Neutrophil (primary cell): ENCODE measurements around the gene AJAP1.

ENCODE experiments used
- H3K27ac ChIP-seq: fragments of 200-600 bp; sonication (generic); 2 replicates; pipeline ENCODE4 v1.5.1; 2016; ENCODE audit warnings: mild to moderate bottlenecking, moderate library complexity
- H3K27me3 ChIP-seq: fragments of 200-600 bp; sonication (generic); 2 replicates; pipeline ENCODE4 v1.6.0; 2016; ENCODE audit warnings: mild to moderate bottlenecking
- H3K36me3 ChIP-seq: fragments of 200-600 bp; sonication (generic); 2 replicates; pipeline ENCODE4 v1.5.1; 2017
- H3K4me1 ChIP-seq, 2 experiments: fragments of 200-600 bp in 1 of 2; sonication (generic) in 1 of 2; 1 replicate in 1 of 2; 2 replicates in 1 of 2; pipeline versions ENCODE4 v1.5.1 to v1.6.1; 2013 to 2016; ENCODE audit warnings: low read depth in 1 of 2, low read length in 1 of 2, mild to moderate bottlenecking in 1 of 2, moderate library complexity in 1 of 2; ENCODE audit not compliant: control insufficient read depth in 1 of 2, insufficient read depth in 1 of 2
- H3K4me3 ChIP-seq, 2 experiments: fragments of 200-600 bp in 1 of 2; sonication (generic) in 1 of 2; 1 replicate in 1 of 2; 2 replicates in 1 of 2; pipeline ENCODE4 v1.5.1; 2013 to 2016; ENCODE audit warnings: low read depth in 1 of 2, low read length in 1 of 2, mild to moderate bottlenecking in 1 of 2, moderate library complexity in 1 of 2
- H3K9me3 ChIP-seq: fragments of 200-600 bp; sonication (generic); 2 replicates; pipeline ENCODE4 v1.5.1; 2016
- TF ChIP-seq, protein P1 (sequence below): fragments of 200-600 bp; sonication (generic); IDR thresholded peaks from 2 replicates; pipeline ENCODE4 v1.5.1; 2016; ENCODE audit warnings: antibody characterized with exemption

The AJAP1 gene

DNA sequence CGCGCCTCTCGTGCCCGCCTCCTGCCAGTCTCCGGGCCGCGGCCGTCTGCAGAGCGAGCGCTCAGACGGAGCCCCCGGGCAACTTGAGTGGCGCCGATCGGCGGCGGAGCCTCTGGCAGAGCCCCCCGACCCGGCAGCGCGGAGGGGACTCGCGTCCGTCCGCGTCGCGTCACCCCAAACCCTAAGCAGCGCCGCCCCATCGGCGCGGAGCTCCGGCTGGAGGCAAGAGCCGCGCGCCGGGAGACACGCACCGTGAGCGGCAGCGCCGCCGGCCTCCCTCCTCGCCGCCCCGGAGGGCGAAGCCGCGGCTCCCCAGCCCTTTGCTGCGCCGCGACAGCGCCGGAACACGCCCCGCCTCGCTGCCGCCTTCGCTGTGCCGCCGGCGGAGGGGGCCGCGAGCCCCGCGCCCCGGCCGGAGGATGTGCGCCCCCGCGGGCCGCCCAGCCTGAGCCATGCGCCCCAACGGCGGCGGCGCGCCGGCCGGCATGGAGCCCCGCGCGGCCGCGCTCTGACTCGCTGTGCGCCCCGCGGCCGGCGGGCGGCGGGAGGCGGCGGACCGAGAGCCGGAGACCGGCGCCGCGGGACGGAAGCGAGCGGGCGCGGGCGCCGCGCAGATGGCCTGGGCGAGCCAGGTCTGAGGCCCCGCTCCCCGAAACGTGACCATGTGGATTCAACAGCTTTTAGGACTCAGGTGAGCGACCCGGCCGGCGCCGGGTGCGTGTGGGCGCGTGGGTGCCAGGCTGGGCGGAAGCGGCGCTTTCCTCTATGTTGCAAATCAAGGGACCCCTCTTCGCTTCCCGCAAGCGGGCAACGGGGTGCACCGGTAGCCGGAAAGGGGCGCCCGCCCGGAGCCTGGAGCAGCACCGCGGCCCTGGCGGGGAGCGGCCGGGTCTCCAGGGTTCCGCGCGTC is 610 bp downstream of the AJAP1 start:
- H3K27me3 ChIP-seq = peaks cover 99% of the 10 kb centered on the region
- H3K27ac ChIP-seq = no peak overlapping the region
- H3K4me3 ChIP-seq = no peak overlapping the region
- H3K36me3 ChIP-seq = no peaks in the 10 kb centered on the region
- no peaks in the 10 kb centered on the region for H3K9me3 ChIP-seq
- TF ChIP-seq, protein P1, sequence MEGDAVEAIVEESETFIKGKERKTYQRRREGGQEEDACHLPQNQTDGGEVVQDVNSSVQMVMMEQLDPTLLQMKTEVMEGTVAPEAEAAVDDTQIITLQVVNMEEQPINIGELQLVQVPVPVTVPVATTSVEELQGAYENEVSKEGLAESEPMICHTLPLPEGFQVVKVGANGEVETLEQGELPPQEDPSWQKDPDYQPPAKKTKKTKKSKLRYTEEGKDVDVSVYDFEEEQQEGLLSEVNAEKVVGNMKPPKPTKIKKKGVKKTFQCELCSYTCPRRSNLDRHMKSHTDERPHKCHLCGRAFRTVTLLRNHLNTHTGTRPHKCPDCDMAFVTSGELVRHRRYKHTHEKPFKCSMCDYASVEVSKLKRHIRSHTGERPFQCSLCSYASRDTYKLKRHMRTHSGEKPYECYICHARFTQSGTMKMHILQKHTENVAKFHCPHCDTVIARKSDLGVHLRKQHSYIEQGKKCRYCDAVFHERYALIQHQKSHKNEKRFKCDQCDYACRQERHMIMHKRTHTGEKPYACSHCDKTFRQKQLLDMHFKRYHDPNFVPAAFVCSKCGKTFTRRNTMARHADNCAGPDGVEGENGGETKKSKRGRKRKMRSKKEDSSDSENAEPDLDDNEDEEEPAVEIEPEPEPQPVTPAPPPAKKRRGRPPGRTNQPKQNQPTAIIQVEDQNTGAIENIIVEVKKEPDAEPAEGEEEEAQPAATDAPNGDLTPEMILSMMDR = no peak
- H3K4me1 ChIP-seq = no peaks in the 10 kb centered on the region

- TF ChIP-seq, protein P1 = no peak
- Histone ChIP-seq H3K36me3 (no peaks in the 10 kb centered on the region), H3K27me3 (peaks cover 99% of the 10 kb centered on the region), H3K27ac (no peak overlapping the region), H3K4me1 (no peaks in the 10 kb centered on the region), H3K9me3 (no peaks in the 10 kb centered on the region), H3K4me3 (no peak overlapping the region)
Measured at GRCh38 chr1:4655674-4656532, 1.5 kb downstream of the AJAP1 start.

- TF ChIP-seq, protein P1 = no peak
- Histone ChIP-seq H3K36me3 (no peaks in the 10 kb centered on the region), H3K4me1 (no peaks in the 10 kb centered on the region), H3K27me3 (peaks cover 98% of the 10 kb centered on the region), H3K27ac (no peak overlapping the region), H3K9me3 (no peaks in the 10 kb centered on the region), H3K4me3 (no peak overlapping the region)
Measured at GRCh38 chr1:4656533-4657140, 2.2 kb downstream of the AJAP1 start.

GRCh38 chr1:4657244-4657789 is 2.9 kb downstream of the AJAP1 start:
- no peak overlapping the region for H3K27ac ChIP-seq
- H3K4me3 ChIP-seq = no peak overlapping the region
- peaks cover 91% of the 10 kb centered on the region for H3K27me3 ChIP-seq
- no peaks in the 10 kb centered on the region for H3K4me1 ChIP-seq
- no peaks in the 10 kb centered on the region for H3K9me3 ChIP-seq
- TF ChIP-seq, protein P1 = no peak
- no peaks in the 10 kb centered on the region for H3K36me3 ChIP-seq

DNA sequence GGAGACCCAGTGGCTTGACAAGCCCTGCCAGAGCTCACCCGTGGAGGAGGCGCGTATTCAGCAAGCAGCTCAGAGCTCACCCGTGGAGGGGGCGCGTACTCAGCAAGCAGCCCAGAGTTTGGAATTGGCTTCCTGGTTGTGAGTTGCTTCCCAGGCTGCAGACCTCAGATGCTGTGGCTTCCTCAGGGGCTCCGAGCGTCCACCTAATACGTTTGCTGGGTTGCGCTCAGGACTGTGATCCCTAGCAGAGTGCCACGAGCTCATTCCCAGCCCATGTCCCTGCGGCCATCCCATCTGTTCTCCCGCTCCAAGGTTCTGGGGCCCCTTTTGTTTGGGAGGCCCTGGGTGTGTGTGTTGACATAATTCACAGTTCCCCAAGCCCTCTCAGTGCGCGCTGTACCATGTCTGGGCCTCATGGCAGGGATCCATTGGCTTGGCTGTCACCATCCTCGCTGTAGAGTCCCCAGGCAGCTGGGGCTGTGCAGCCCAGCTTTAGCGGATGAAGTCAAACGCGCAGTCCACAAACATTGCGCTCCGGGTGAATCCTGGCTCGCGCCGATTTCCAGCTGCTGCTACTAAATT is 3.6 kb downstream of the AJAP1 start:
- peaks cover 88% of the 10 kb centered on the region for H3K27me3 ChIP-seq
- no peaks in the 10 kb centered on the region for H3K36me3 ChIP-seq
- no peaks in the 10 kb centered on the region for H3K9me3 ChIP-seq
- no peak overlapping the region for H3K27ac ChIP-seq
- H3K4me1 ChIP-seq = no peaks in the 10 kb centered on the region
- TF ChIP-seq, protein P1 = no peak
- H3K4me3 ChIP-seq = no peak overlapping the region
